Heart right ventricle (tissue), 16 donors: ENCODE measurements around the gene PLP2. TPM values are rescaled to one million over a fixed set of nuclear protein-coding genes. Genes with fewer than 3 reads are reported as not detected.
A peak's percentile ranks its signal among the peaks of the same experiment; 100 is the strongest.
"Not testable (repeated sequence)": the region's sequence is repeated elsewhere in the genome, so short reads cannot be mapped to it uniquely, and the experiment has no call there.

Experiments
- ATAC-seq, 8 donors: fragments of 200-7000 bp; cut with Tn5 transposase; one replicate each; pipeline ENCODE4 v1.9.1; 2020; ENCODE audit warnings: mild to moderate bottlenecking in 8 of 8, moderate library complexity in 8 of 8, moderate number of reproducible peaks in 1 of 8
- DNase-seq, 2 donors: peaks; one replicate each; pipeline ENCODE4 v3.0.0-alpha.2; 2020
- H3K27ac ChIP-seq, 10 donors: fragments of 200-600 bp; sonication (generic) in 2 of 10; one replicate each; pipeline versions ENCODE4 v1.5.0 to v1.8.0; 2020 to 2022; ENCODE audit warnings: mild to moderate bottlenecking in 3 of 10
- H3K27me3 ChIP-seq, 7 donors: fragments of 200-600 bp; one replicate each; pipeline ENCODE4 v1.8.0; 2021 to 2022; ENCODE audit warnings: mild to moderate bottlenecking in 2 of 7
- H3K36me3 ChIP-seq, 9 donors: fragments of 200-600 bp; sonication (generic) in 1 of 9; one replicate each; pipeline versions ENCODE4 v1.5.0 to v1.8.0; 2020 to 2022; ENCODE audit warnings: mild to moderate bottlenecking in 2 of 9
- H3K4me1 ChIP-seq, 9 donors: fragments of 200-600 bp; sonication (generic) in 1 of 9; one replicate each; pipeline versions ENCODE4 v1.5.0 to v1.8.0; 2020 to 2022; ENCODE audit warnings: mild to moderate bottlenecking in 4 of 9
- H3K4me3 ChIP-seq, 10 donors: fragments of 200-600 bp; sonication (generic) in 2 of 10; one replicate each; pipeline versions ENCODE4 v1.5.0 to v1.8.0; 2020 to 2022; ENCODE audit warnings: mild to moderate bottlenecking in 7 of 10, moderate library complexity in 2 of 10
- H3K9me3 ChIP-seq, 11 donors: fragments of 200-600 bp in 10 of 11; sonication (generic) in 2 of 11; one replicate each; pipeline versions ENCODE4 v1.5.0 to v1.8.0; 2013 to 2022; ENCODE audit warnings: mild to moderate bottlenecking in 2 of 11, control low read depth in 1 of 11, moderate library complexity in 1 of 11
- WGBS, 2 donors: extraction: QIAGEN DNeasy Blood & Tissue Kit; methylation state at CpG; one replicate each; pipeline ENCODE4 v1.1.7; 2013; ENCODE audit warnings: inconsistent platforms in 1 of 2; 5-methylcytosine and 5-hydroxymethylcytosine counted together
- intact Hi-C, 10 donors: fragments of 100-400 bp; cut with DNase I; formaldehyde crosslinking; loops; one replicate each; pipeline versions ENCODE4 v1.11.1 to v1.14.2; 2022
- long read RNA-seq, 3 donors: library from polyadenylated mRNA; unstranded; transcript quantifications; one replicate each; pipeline ENCODE4 v2.0.0, GENCODE V29; 2020 to 2021
- polyA plus RNA-seq, 2 donors: library from polyadenylated mRNA; stranded (reverse); fragments of 200-250 nt; gene quantifications; one replicate each; pipeline ENCODE4 v1.2.3, GENCODE V29; 2013
- total RNA-seq, 10 donors: library from RNA; stranded (reverse); fragmentation: NEBNext Ultra II Directional in 3 of 10; extraction: Animal tissue kit (Norgen Biotek cat#: 25700) in 3 of 10; gene quantifications; one replicate each; pipeline versions ENCODE4 v1.2.1 to v1.2.4, GENCODE V29; 2021 to 2023
- TF ChIP-seq, protein P1 (sequence below), 9 donors: fragments of 200-600 bp; sonication (generic) in 2 of 9; IDR thresholded peaks; one replicate each; pipeline versions ENCODE4 v1.5.0 to v1.8.0; 2021 to 2022; ENCODE audit warnings: antibody characterized with exemption in 9 of 9, mild to moderate bottlenecking in 5 of 9, moderate library complexity in 1 of 9
- donor health status: Arrhythmogenic right ventricular cardiomyopathy.
- donor health status: ischemic (EF 13 %, LVEDD 7.1; RV severe dilation, severe dysfunction).
- donor health status: healthy with polysubstance abuse.
- donor health status: DM: no; HTN: yes; CAD: no.
- donor health status: DM: no; HTN: no; CAD: no.
- donor health status: ischemic (EF 25% LVEDD 6.9; RV normal size, moderate dysfunction).
- donor health status: ischemic (EF 25% LVEDD 5.7; RV mildly dilated, moderate dysfunction).
- donor health status: healthy.
- donor health status: DM: yes; HTN: yes; CAD: no.
- donor health status: Ischemic cardiomyopathy.
- donor health status: ischemic (EF 35%, LVEDD 5.7; RV mildly dilated, moderate dysfunction).
- donor health status: nonischemic (EF 11% LVEDD 7.7; RV severe dilation, severe dysfunction).
- donor health status: DM: yes; HTN: yes; CAD: no.
- donor health status: PGD.
- donor health status: ischemic (EF 29% LVEDD 5.4; RV normal size, mild dysfunction).
- donor health status: nonischemic (EF 23%, LVEDD 6.1; RV moderate dilation, normal function).

PLP2 gene, protein sequence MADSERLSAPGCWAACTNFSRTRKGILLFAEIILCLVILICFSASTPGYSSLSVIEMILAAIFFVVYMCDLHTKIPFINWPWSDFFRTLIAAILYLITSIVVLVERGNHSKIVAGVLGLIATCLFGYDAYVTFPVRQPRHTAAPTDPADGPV
- total RNA-seq = 100 to 1,000 TPM in 1 of 10 donors, 10 to 100 TPM in 9; 20.3 to 157 (median 41.2) TPM
- 100 to 1,000 TPM in 1 of 2 donors, 10 to 100 TPM in 1; 64.6 to 352 TPM for polyA plus RNA-seq
- long read RNA-seq, donor 1, transcript PLP2-202 (5 exons, 1,079 nt) = major isoform, 11 of 37 reads
- long read RNA-seq, donor 1, partial matches to known transcripts = 14 of 37 reads
- long read RNA-seq, donor 1, other reads (novel, unspliced or antisense) = 12 of 37 reads
- long read RNA-seq, donor 2, transcript PLP2-202 (5 exons, 1,079 nt) = major isoform, 12 of 38 reads
- long read RNA-seq, donor 2, partial matches to known transcripts = 23 of 38 reads
- long read RNA-seq, donor 2, other reads (novel, unspliced or antisense) = 3 of 38 reads
- long read RNA-seq, donor 3, transcript PLP2-202 (5 exons, 1,079 nt) = major isoform, 7 of 11 reads
- long read RNA-seq, donor 3, partial matches to known transcripts = 0 of 11 reads
- long read RNA-seq, donor 3, other reads (novel, unspliced or antisense) = 4 of 11 reads

DNA sequence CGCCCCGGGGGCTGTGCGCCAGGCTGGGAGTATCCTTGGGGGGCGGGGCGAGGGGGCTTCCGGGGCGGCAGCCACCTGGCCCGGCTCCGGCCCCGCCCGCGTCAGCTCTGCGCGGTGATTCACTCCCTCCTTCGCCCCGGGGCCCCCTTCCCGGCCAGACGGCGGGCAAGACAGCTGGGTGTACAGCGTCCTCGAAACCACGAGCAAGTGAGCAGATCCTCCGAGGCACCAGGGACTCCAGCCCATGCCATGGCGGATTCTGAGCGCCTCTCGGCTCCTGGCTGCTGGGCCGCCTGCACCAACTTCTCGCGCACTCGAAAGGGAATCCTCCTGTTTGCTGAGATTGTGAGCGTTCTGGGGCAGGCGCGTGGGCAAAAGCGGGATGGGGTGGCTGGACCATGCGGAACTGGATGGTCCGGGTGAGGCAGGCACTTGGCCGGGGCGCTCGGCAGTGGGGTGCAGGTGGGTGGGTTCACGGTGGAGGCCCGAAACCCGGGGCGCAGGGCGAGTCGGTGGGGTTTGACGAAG, at the start of gene PLP2:
PLP2 (plus strand) TSS at position 147 of the 528 bp plus-strand sequence; CDS start at position 250, 103 bp downstream.
- DNase-seq = peak in 1 of 2 donors; percentile 50
- H3K4me3 ChIP-seq = peak within 1 kb of the TSS; percentile 50 to 71 (median 62)
- 0 to 1% methylated on average over 33 to 46 of the region's 46 CpGs for WGBS, 2 donors
- intact Hi-C loops = no loop called here
- H3K9me3 ChIP-seq = peaks cover 0 to 5% (median 0%) of the 10 kb centered on the region in 11 donors
- peak within 1 kb of the TSS; percentile 75 to 95 (median 88) for H3K27ac ChIP-seq
- H3K36me3 ChIP-seq = peaks cover 0 to 32% (median 0%) of the 10 kb centered on the region in 9 donors
- peak in 7 of 8 donors; percentile 20 to 53 (median 41) for ATAC-seq
- peaks cover 0 to 32% (median 11%) of the 10 kb centered on the region in 9 donors for H3K4me1 ChIP-seq
- TF ChIP-seq, protein P1, sequence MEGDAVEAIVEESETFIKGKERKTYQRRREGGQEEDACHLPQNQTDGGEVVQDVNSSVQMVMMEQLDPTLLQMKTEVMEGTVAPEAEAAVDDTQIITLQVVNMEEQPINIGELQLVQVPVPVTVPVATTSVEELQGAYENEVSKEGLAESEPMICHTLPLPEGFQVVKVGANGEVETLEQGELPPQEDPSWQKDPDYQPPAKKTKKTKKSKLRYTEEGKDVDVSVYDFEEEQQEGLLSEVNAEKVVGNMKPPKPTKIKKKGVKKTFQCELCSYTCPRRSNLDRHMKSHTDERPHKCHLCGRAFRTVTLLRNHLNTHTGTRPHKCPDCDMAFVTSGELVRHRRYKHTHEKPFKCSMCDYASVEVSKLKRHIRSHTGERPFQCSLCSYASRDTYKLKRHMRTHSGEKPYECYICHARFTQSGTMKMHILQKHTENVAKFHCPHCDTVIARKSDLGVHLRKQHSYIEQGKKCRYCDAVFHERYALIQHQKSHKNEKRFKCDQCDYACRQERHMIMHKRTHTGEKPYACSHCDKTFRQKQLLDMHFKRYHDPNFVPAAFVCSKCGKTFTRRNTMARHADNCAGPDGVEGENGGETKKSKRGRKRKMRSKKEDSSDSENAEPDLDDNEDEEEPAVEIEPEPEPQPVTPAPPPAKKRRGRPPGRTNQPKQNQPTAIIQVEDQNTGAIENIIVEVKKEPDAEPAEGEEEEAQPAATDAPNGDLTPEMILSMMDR (IDR thresholded peaks at IDR 0.05) = no peak
- no peaks in the 10 kb centered on the region for H3K27me3 ChIP-seq

DNA sequence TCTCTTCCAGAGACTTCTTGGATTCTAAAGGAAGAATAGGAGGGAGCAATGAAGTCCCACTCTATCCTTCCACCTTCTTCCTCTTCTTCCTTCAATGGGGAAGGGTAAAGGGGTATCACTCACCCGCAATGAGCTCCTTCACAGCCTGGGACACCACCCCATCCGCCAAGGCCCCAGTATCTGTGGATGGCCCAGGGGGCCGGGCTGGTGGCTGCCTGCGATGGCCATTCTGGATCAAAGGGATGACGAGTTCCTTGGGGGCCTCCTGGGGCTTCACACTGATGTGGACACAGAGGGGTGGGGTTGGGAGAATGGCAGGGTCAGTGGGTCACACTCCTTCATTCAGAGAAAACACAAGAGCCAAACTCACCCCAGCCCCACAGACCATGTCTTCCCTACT, 49.2 kb upstream of the PLP2 start:
- Histone ChIP-seq H3K9me3 (no peaks in the 10 kb centered on the region), H3K4me1 (peaks cover 0 to 14% (median 2%) of the 10 kb centered on the region in 9 donors), H3K27ac (peak overlapping the region in 1 of 10 donors; percentile 82), H3K36me3 (peaks cover 0 to 40% (median 7%) of the 10 kb centered on the region in 9 donors), H3K27me3 (peaks cover 0 to 4% (median 0%) of the 10 kb centered on the region in 7 donors), H3K4me3 (peak overlapping the region in 9 of 10 donors; percentile 59 to 93 (median 78))
- intact Hi-C loops = loop anchor here in 2 of 10 donors (5.0 kb wide), 2 partner anchors 35 to 45 kb away; no protein-coding TSS in a partner anchor
- DNase-seq (no peak), ATAC-seq (no peak)
- 77 to 89% methylated on average over 3 to 5 of the region's 5 CpGs for WGBS, 2 donors
- TF ChIP-seq, protein P1 (IDR thresholded peaks at IDR 0.05) = no peak

DNA sequence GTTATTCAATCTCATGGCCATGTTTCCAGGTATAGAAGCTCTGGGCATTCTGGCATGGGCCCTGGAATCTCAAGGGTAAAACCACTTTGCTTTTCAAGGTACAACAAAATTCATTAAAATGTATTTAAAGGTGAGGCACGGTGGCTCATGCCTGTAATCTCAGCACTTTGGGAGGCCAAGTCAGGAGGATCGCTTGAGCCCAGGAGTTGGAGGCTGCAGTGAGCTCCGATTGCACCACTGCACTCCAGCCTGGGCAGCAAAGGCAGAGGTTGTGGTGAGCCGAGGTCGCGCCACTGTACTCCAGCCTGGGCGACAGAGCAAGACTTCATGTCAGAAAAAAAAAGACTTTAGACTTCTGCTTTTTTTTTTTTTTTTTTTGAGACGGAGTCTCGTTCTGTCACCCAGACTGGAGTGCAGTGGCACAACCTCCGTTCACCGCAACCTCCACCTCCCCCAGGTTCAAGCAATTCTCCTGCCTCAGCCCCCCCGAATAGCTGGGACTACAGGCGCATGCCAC, 43.9 kb upstream of the PLP2 start:
- H3K27ac ChIP-seq, H3K27me3 ChIP-seq, H3K36me3 ChIP-seq, DNase-seq, H3K4me1 ChIP-seq, H3K4me3 ChIP-seq, H3K9me3 ChIP-seq, ATAC-seq, intact Hi-C loops: not testable (repeated sequence)
- 88 to 94% methylated on average over 11 to 12 of the region's 13 CpGs for WGBS, 2 donors

DNA sequence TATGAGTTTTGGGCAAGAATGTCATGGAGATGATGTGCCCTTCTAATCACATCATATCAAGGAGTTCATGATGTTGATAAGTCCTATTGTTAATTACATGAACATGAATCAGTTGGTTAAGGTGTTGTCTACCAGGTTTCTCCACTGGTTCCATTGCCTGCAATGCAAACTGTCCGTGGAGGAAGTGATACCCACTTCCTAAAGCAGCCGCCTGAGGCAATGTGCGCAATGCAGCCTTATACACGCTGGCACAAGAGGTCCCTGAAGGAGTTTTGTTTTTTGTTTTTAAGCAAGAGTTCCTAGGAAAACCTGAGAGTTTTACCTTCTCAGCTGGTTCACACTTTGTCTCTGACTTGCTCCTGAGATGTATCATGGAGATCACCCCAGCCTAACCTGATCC, 42.3 kb upstream of the PLP2 start:
- H3K9me3 ChIP-seq = no peaks in the 10 kb centered on the region
- peaks cover 0 to 3% (median 0%) of the 10 kb centered on the region in 9 donors for H3K4me1 ChIP-seq
- WGBS, 2 donors = 71 to 73% methylated on average over 4 of the region's 4 CpGs
- H3K27me3 ChIP-seq = no peaks in the 10 kb centered on the region
- DNase-seq (no peak), ATAC-seq (no peak)
- no peak overlapping the region for H3K4me3 ChIP-seq
- TF ChIP-seq, protein P1 (IDR thresholded peaks at IDR 0.05) = no peak
- no peak overlapping the region for H3K27ac ChIP-seq
- intact Hi-C loops = no loop called here
- no peaks in the 10 kb centered on the region for H3K36me3 ChIP-seq

DNA sequence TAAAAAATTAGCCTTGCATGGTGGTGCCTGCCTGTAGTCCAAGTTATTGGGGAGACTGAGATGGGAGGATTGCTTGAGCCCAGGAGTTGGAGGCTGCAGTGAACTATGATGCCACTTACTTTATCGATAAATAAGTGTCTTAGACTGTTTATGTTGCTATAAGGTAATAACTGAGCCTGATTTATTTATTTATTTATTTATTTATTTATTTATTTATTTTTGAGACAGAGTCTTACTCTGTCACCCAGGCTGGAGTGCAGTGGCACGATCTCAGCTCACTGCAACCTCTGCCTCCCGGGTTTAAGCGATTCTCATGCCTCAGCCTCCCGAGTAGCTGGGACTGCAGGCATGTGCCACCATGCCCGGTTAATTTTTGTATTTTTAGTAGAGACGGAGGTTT, 39.4 kb upstream of the PLP2 start:
- ATAC-seq = not testable (repeated sequence)
- WGBS, 2 donors = 95 to 99% methylated on average over 6 to 7 of the region's 7 CpGs

More for the DNA sequence above, 39.4 kb upstream of the PLP2 start:
- H3K4me3 ChIP-seq, intact Hi-C loops, H3K9me3 ChIP-seq, H3K36me3 ChIP-seq, H3K4me1 ChIP-seq, DNase-seq, H3K27ac ChIP-seq, H3K27me3 ChIP-seq: not testable (repeated sequence)
